A172 (cell line): Measurements from ENCODE around the gene RGS8. TPM values are rescaled to one million over a fixed set of nuclear protein-coding genes. Genes with fewer than 3 reads are reported as not detected.

ENCODE experiments used
- DNase-seq: peaks from one replicate; pipeline ENCODE4 v3.0.0-alpha.2; 2015; ENCODE audit warnings: low spot score
- total RNA-seq: library from RNA; depleted of rRNA; stranded (reverse); fragments of >200 nt; shearing (Covaris generic); gene quantifications from 2 replicates; pipeline ENCODE4 v1.2.3, GENCODE V29; 2014

Gene RGS8
- total RNA-seq, 1 experiment from 2014 or later, result 0.29 TPM

- DNase-seq, result no peak
Observed at GRCh38 chr1:182672487-182672836, 11.9 kb downstream of the RGS8 start.

- DNase-seq, result no peak
Observed at GRCh38 chr1:182671750-182672486, 12.5 kb downstream of the RGS8 start.

GRCh38 chr1:182670032-182670749 is 14.2 kb downstream of the RGS8 start:
- no peak for DNase-seq

GRCh38 chr1:182669266-182669665 is 15.1 kb downstream of the RGS8 start:
- DNase-seq, result no peak

- peak; percentile 34 for DNase-seq
Observed at GRCh38 chr1:182668521-182669054, 15.8 kb downstream of the RGS8 start.

GRCh38 chr1:182667848-182668505 is 16.4 kb downstream of the RGS8 start:
- DNase-seq, result no peak

- DNase-seq, result no peak
Observed at GRCh38 chr1:182666706-182667105, 17.7 kb downstream of the RGS8 start.

- DNase-seq, result no peak
Observed at GRCh38 chr1:182664296-182664695, 20.1 kb downstream of the RGS8 start.

DNA sequence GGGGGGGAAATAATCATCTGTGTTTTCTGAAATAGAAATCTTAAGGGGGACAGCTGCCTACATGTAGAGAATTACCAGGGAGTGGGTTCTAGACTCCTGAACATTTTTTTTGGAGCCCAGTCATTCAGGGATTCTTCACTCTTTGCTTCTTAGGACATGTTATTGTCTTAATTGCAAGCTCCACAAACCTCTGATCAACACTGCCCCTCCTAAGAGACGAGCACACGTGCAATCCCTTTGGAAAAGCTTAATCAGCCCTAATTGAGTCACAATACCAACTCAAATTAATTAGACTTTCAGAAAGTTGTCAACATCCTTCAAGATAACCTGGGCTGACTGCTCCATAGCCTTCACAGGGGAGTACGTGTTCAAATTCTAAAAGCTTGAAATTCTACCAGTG is 21.4 kb downstream of the RGS8 start:
- no peak for DNase-seq

- no peak for DNase-seq
Observed at GRCh38 chr1:182662121-182662890, 22.1 kb downstream of the RGS8 start.

GRCh38 chr1:182658055-182658454 is 26.3 kb downstream of the RGS8 start:
- DNase-seq, result no peak

- no peak for DNase-seq
Observed at GRCh38 chr1:182656842-182657397, 27.5 kb downstream of the RGS8 start.

- no peak for DNase-seq
Observed at GRCh38 chr1:182653986-182654385, 30.4 kb downstream of the RGS8 start.

GRCh38 chr1:182652933-182653332 is 31.5 kb downstream of the RGS8 start:
- DNase-seq, result no peak

DNA sequence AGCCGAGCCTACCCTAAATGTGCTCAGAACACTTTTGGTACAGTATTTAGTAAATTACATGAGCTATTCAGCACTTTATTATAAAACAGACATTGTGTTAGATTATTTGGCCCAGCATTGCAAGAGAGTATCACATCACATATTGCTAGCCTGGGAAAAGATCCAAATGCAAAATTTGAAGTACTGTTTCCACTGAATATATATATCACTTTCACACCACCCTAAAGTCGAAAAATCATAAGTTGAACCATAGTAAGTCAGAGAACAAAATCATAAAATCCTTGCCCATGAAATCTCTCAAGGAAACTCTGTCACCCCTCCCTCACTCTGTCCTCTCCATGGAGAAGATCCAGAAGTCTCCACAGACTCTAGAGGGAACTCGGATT is 33.1 kb downstream of the RGS8 start:
- DNase-seq, result no peak

GRCh38 chr1:182650678-182651338 is 33.6 kb downstream of the RGS8 start:
- no peak for DNase-seq

DNA sequence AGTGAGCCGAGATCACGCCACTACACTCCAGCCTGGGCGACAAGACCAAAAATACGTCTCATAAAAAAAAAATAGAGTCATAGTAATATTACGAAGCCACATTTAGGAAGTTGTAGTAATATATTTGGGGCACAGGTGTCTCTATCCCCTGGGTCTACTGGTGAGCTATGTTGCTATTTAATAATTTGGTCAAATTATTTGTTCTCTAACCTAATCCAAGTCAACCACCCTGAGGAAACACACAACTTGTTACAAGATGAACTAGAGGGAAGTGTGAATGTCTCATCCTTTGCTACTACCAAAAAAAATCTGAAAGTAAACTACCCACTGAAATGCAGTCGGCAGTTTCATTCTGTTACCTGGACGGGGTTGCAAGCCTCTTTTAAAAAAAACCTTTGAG is 35.3 kb downstream of the RGS8 start:
- no peak for DNase-seq

DNA sequence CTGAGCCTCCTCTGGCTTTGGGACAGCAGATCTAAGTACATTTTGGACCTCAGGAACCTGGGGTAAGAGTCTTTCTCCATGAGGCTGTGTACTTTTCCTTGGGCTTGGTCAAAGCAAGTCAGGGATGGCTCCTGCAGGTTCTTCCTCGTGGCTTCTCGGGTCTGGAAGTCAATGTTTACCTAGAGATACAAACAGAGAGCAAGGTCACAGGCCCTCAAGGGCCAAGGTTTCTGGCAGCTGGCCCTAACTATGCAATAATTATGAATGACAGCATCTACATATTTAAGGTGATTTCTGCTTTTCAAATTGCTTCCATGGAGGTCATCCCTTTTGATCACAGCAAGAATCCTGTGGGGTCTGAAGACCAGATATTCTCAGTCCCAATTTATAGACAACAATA is 37.6 kb downstream of the RGS8 start:
- no peak for DNase-seq

- DNase-seq, result no peak
Observed at GRCh38 chr1:182644886-182645285, 39.5 kb downstream of the RGS8 start.

GRCh38 chr1:182643699-182644098 is 40.7 kb downstream of the RGS8 start:
- no peak for DNase-seq

DNA sequence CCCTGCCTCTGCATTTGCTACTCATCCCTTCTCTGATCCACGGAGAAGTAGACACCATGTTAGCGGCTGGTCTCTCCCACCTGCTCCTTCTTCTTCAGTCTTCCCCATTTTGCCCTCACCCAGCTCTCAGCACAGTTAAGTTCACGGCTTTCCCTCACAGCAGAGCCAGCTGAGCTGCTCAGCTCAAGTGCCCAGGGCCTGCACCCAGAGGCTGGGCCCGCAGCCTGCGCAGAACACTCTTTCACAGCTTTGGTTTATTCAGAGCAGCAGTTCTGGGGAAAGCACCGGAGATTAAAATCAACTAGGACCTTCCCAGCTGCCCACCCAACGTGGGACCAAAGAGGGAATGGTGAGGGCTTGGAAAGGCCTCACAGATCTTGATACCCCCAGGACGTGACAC is 41.9 kb downstream of the RGS8 start:
- DNase-seq, result no peak
